T-helper 17 cell (primary cell): ENCODE results near the gene CCL26. TPM values are rescaled to one million over a fixed set of nuclear protein-coding genes. Genes with fewer than 3 reads are reported as not detected.
"Not testable (repeated sequence)": the region's sequence is repeated elsewhere in the genome, so short reads cannot be mapped to it uniquely, and the experiment has no call there.

Source experiments
- ATAC-seq: fragments of 150-1000 bp; cut with Tn5 transposase; 2 replicates; pipeline ENCODE4 v1.10.0; 2021; ENCODE audit warnings: mild to moderate bottlenecking, moderate library complexity
- DNase-seq, 3 donors: peaks; one replicate each; pipeline versions ENCODE4 v3.0.0 to v3.0.0-alpha.2; 2020 to 2021
- H3K9me3 ChIP-seq: one replicate; pipeline ENCODE4 v1.7.0; 2013; ENCODE audit warnings: low read length, mild to moderate bottlenecking; ENCODE audit not compliant: control insufficient read depth, poor library complexity, severe bottlenecking
- H3K27ac Mint-ChIP-seq: one replicate; pipeline ENCODE4 v1.8.0; 2022; ENCODE audit warnings: mild to moderate bottlenecking, moderate library complexity, mixed read lengths
- H3K27me3 Mint-ChIP-seq: one replicate; pipeline ENCODE4 v1.8.0; 2022; ENCODE audit warnings: mixed read lengths
- H3K36me3 Mint-ChIP-seq: one replicate; pipeline ENCODE4 v1.8.0; 2022; ENCODE audit warnings: low read depth, mixed read lengths
- H3K4me1 Mint-ChIP-seq: one replicate; pipeline ENCODE4 v1.8.0; 2022; ENCODE audit warnings: mild to moderate bottlenecking, mixed read lengths
- H3K4me3 Mint-ChIP-seq: one replicate; pipeline ENCODE4 v1.8.0; 2022; ENCODE audit warnings: mild to moderate bottlenecking, moderate library complexity, mixed read lengths
- total RNA-seq, 4 donors: library from RNA in 2 of 4; stranded (reverse) in 2 of 4; gene quantifications; one replicate each; pipeline ENCODE4 v1.2.3 and lab custom pipeline; 2022 to 2026

The CCL26 gene
- total RNA-seq, 2 donors from 2014 or later: not detected

GRCh38 chr7:75807452-75807851 is 35.4 kb upstream of the CCL26 start:
- ATAC-seq: no peak
- DNase-seq: no peak
- H3K9me3 ChIP-seq: no peaks in the 10 kb centered on the region
- Mint-ChIP-seq H3K4me1 (no peaks in the 10 kb centered on the region), H3K27me3 (no peaks in the 10 kb centered on the region), H3K4me3 (no peak overlapping the region), H3K27ac (no peak overlapping the region), H3K36me3 (no peaks in the 10 kb centered on the region)

- Mint-ChIP-seq H3K36me3 (no peaks in the 10 kb centered on the region), H3K4me3 (no peak overlapping the region), H3K4me1 (no peaks in the 10 kb centered on the region), H3K27ac (no peak overlapping the region), H3K27me3 (no peaks in the 10 kb centered on the region)
- ATAC-seq: no peak
- no peak for DNase-seq
- H3K9me3 ChIP-seq: no peaks in the 10 kb centered on the region
Observed at GRCh38 chr7:75806560-75807307, 34.7 kb upstream of the CCL26 start.

- no peaks in the 10 kb centered on the region for H3K36me3 Mint-ChIP-seq
- DNase-seq (no peak), ATAC-seq (no peak)
- H3K9me3 ChIP-seq: no peaks in the 10 kb centered on the region
- H3K27ac Mint-ChIP-seq: no peak overlapping the region
- H3K4me1 Mint-ChIP-seq: no peaks in the 10 kb centered on the region
- no peaks in the 10 kb centered on the region for H3K27me3 Mint-ChIP-seq
- H3K4me3 Mint-ChIP-seq: no peak overlapping the region
Observed at GRCh38 chr7:75804705-75805104, 32.7 kb upstream of the CCL26 start.

- no peaks in the 10 kb centered on the region for H3K27me3 Mint-ChIP-seq
Observed at GRCh38 chr7:75804004-75804403, 32.0 kb upstream of the CCL26 start.

GRCh38 chr7:75802552-75802821 is 30.5 kb upstream of the CCL26 start:
- H3K36me3 Mint-ChIP-seq: no peaks in the 10 kb centered on the region
- H3K27me3 Mint-ChIP-seq: peaks cover 9% of the 10 kb centered on the region
- no peaks in the 10 kb centered on the region for H3K4me1 Mint-ChIP-seq
- no peak overlapping the region for H3K4me3 Mint-ChIP-seq
- H3K9me3 ChIP-seq: no peaks in the 10 kb centered on the region
- ATAC-seq (no peak), DNase-seq (no peak)
- H3K27ac Mint-ChIP-seq: no peak overlapping the region

More at GRCh38 chr7:75804004-75804403, 32.0 kb upstream of the CCL26 start:
- Mint-ChIP-seq H3K36me3 (no peaks in the 10 kb centered on the region), H3K27ac (no peak overlapping the region), H3K4me3 (no peak overlapping the region), H3K4me1 (no peaks in the 10 kb centered on the region)
- ATAC-seq (no peak), DNase-seq (no peak)
- H3K9me3 ChIP-seq: no peaks in the 10 kb centered on the region

- Mint-ChIP-seq H3K4me3 (no peak overlapping the region), H3K36me3 (no peaks in the 10 kb centered on the region), H3K27me3 (peaks cover 26% of the 10 kb centered on the region), H3K4me1 (peaks cover 4% of the 10 kb centered on the region), H3K27ac (no peak overlapping the region)
- ATAC-seq: no peak
- H3K9me3 ChIP-seq: no peaks in the 10 kb centered on the region
- no peak for DNase-seq
Observed at GRCh38 chr7:75798770-75799169, 26.8 kb upstream of the CCL26 start.

GRCh38 chr7:75796420-75796819 is 24.4 kb upstream of the CCL26 start:
- H3K27ac Mint-ChIP-seq: no peak overlapping the region
- H3K36me3 Mint-ChIP-seq: no peaks in the 10 kb centered on the region
- peaks cover 4% of the 10 kb centered on the region for H3K4me1 Mint-ChIP-seq
- DNase-seq: no peak
- H3K27me3 Mint-ChIP-seq: peaks cover 27% of the 10 kb centered on the region
- no peaks in the 10 kb centered on the region for H3K9me3 ChIP-seq
- no peak for ATAC-seq
- no peak overlapping the region for H3K4me3 Mint-ChIP-seq

- no peaks in the 10 kb centered on the region for H3K9me3 ChIP-seq
- Mint-ChIP-seq H3K4me3 (no peak overlapping the region), H3K36me3 (no peaks in the 10 kb centered on the region), H3K27ac (no peak overlapping the region), H3K4me1 (peaks cover 4% of the 10 kb centered on the region), H3K27me3 (peaks cover 27% of the 10 kb centered on the region)
- ATAC-seq (no peak), DNase-seq (no peak)
Observed at GRCh38 chr7:75795831-75796285, 23.8 kb upstream of the CCL26 start.

- no peak overlapping the region for H3K27ac Mint-ChIP-seq
- ATAC-seq: no peak
- H3K9me3 ChIP-seq: no peaks in the 10 kb centered on the region
- peaks cover 27% of the 10 kb centered on the region for H3K27me3 Mint-ChIP-seq
- DNase-seq: no peak
- H3K36me3 Mint-ChIP-seq: no peaks in the 10 kb centered on the region
- H3K4me1 Mint-ChIP-seq: peaks cover 4% of the 10 kb centered on the region
- no peak overlapping the region for H3K4me3 Mint-ChIP-seq
Observed at GRCh38 chr7:75793676-75794075, 21.7 kb upstream of the CCL26 start.

GRCh38 chr7:75792567-75792966 is 20.6 kb upstream of the CCL26 start:
- not testable (repeated sequence) for H3K4me3 Mint-ChIP-seq, H3K36me3 Mint-ChIP-seq, H3K27ac Mint-ChIP-seq, ATAC-seq, DNase-seq, H3K9me3 ChIP-seq, H3K4me1 Mint-ChIP-seq
- H3K27me3 Mint-ChIP-seq: peaks cover 18% of the 10 kb centered on the region

GRCh38 chr7:75789361-75789924 is 17.4 kb upstream of the CCL26 start:
- peaks cover 4% of the 10 kb centered on the region for H3K27me3 Mint-ChIP-seq
- no peaks in the 10 kb centered on the region for H3K9me3 ChIP-seq
- H3K27ac Mint-ChIP-seq: no peak overlapping the region
- DNase-seq (no peak), ATAC-seq (no peak)
- H3K4me1 Mint-ChIP-seq: peaks cover 4% of the 10 kb centered on the region
- no peak overlapping the region for H3K4me3 Mint-ChIP-seq
- H3K36me3 Mint-ChIP-seq: no peaks in the 10 kb centered on the region

- not testable (repeated sequence) for H3K27me3 Mint-ChIP-seq, H3K36me3 Mint-ChIP-seq, H3K4me1 Mint-ChIP-seq, H3K4me3 Mint-ChIP-seq, H3K27ac Mint-ChIP-seq, H3K9me3 ChIP-seq, DNase-seq, ATAC-seq
Observed at GRCh38 chr7:75788154-75788847, 16.3 kb upstream of the CCL26 start.

- H3K27me3 Mint-ChIP-seq: peaks cover 39% of the 10 kb centered on the region
- H3K4me1 Mint-ChIP-seq, ATAC-seq, H3K4me3 Mint-ChIP-seq, H3K9me3 ChIP-seq, H3K36me3 Mint-ChIP-seq, H3K27ac Mint-ChIP-seq, DNase-seq: not testable (repeated sequence)
Observed at GRCh38 chr7:75783058-75783457, 11.0 kb upstream of the CCL26 start.
